Parathyroid adenoma (tissue), 2 donors: Measurements from ENCODE around the gene RAPGEF1.

ENCODE experiments used
- H2AFZ ChIP-seq: fragments of 300-600 bp; sonication (generic); one replicate; pipeline ENCODE4 v1.7.0; 2017; ENCODE audit warnings: antibody characterized with exemption, mild to moderate bottlenecking
- H3K27ac ChIP-seq: fragments of 300-600 bp; sonication (generic); one replicate; pipeline ENCODE4 v1.7.0; 2017
- H3K27me3 ChIP-seq: fragments of 300-600 bp; sonication (generic); one replicate; pipeline ENCODE4 v1.7.0; 2017; ENCODE audit warnings: low read length; ENCODE audit not compliant: control insufficient read depth, insufficient read depth
- H3K36me3 ChIP-seq: fragments of 300-600 bp; sonication (generic); one replicate; pipeline ENCODE4 v1.7.0; 2017; ENCODE audit warnings: low read length; ENCODE audit not compliant: control insufficient read depth, insufficient read depth
- H3K4me1 ChIP-seq: fragments of 300-600 bp; sonication (generic); one replicate; pipeline ENCODE4 v1.7.0; 2017; ENCODE audit warnings: control low read depth
- H3K4me2 ChIP-seq: fragments of 300-600 bp; sonication (generic); one replicate; pipeline ENCODE4 v1.7.0; 2017; ENCODE audit warnings: low read length
- H3K4me3 ChIP-seq: fragments of 300-600 bp; sonication (generic); one replicate; pipeline ENCODE4 v1.7.0; 2017; ENCODE audit warnings: low read depth, low read length
- H3K79me2 ChIP-seq: fragments of 300-600 bp; sonication (generic); one replicate; pipeline ENCODE4 v1.7.0; 2017; ENCODE audit warnings: control low read depth
- H3K9ac ChIP-seq: fragments of 300-600 bp; sonication (generic); one replicate; pipeline ENCODE4 v1.7.0; 2017; ENCODE audit warnings: mild to moderate bottlenecking
- H3K9me3 ChIP-seq: fragments of 300-600 bp; sonication (generic); one replicate; pipeline ENCODE4 v1.7.0; 2017; ENCODE audit warnings: low read length; ENCODE audit not compliant: control insufficient read depth
- CTCF ChIP-seq: fragments of 300-600 bp; sonication (generic); IDR thresholded peaks from one replicate; pipeline ENCODE4 v1.7.0; 2017; ENCODE audit warnings: antibody characterized with exemption, mild to moderate bottlenecking
- donor health status: primary hyperparathyroidism.

The RAPGEF1 gene

DNA sequence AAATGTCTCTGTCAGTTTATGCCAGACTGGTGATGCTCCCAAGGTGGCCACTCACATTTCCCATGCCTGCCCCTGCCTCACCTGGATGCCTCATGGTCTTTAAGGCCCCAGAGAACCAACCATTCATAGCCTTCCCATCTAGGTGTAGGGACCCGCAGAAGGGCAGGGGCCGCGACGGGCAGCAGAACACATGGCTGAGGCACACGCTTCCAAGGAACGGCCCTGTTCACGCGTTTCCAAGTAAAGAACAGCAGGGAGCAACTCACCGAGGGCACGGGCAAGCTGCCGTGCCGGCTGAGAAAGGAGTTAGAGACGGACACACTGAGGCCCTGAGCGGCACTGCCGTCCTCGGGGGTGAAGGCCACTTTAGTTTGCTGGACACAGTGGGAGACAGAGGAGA, 121.1 kb downstream of the RAPGEF1 start:
- Histone ChIP-seq H3K27ac (no peak overlapping the region), H3K4me1 (no peaks in the 10 kb centered on the region), H2AFZ (no peak overlapping the region), H3K4me3 (no peak overlapping the region), H3K79me2 (no peaks in the 10 kb centered on the region), H3K27me3 (no peaks in the 10 kb centered on the region), H3K9ac (no peak overlapping the region), H3K36me3 (no peaks in the 10 kb centered on the region), H3K4me2 (no peak overlapping the region), H3K9me3 (no peaks in the 10 kb centered on the region)
- no peak for TF ChIP-seq CTCF

- no peak overlapping the region for H3K9ac ChIP-seq
- no peaks in the 10 kb centered on the region for H3K4me1 ChIP-seq
- no peaks in the 10 kb centered on the region for H3K79me2 ChIP-seq
- H3K9me3 ChIP-seq, result no peaks in the 10 kb centered on the region
- no peak overlapping the region for H3K4me3 ChIP-seq
- H3K36me3 ChIP-seq, result no peaks in the 10 kb centered on the region
- no peak for TF ChIP-seq CTCF
- H3K27me3 ChIP-seq, result no peaks in the 10 kb centered on the region
- H3K27ac ChIP-seq, result no peak overlapping the region
- H3K4me2 ChIP-seq, result no peak overlapping the region
- H2AFZ ChIP-seq, result no peak overlapping the region
Measured at GRCh38 chr9:131618071-131618479, 121.8 kb downstream of the RAPGEF1 start.

DNA sequence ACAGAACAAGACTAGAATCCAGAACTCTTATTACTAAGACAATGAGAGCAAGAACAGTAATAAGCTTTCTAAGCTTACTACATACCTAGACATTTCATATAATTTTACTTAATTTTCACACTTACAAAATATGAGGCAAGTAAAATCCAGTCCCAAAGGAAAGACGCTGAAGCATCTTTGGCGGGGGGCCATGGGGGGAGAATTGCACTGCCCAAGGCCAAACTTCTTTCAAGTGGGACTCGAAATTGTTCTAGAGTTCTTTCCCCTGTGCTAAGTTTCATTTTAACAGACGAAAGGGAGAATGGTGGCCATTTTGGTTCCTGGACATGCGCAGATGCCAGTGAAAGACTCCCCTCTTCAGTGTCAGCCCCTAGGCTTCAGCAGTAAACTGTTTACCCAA, 122.3 kb downstream of the RAPGEF1 start:
- no peak overlapping the region for H3K27ac ChIP-seq
- no peaks in the 10 kb centered on the region for H3K36me3 ChIP-seq
- TF ChIP-seq CTCF, result no peak
- H3K4me1 ChIP-seq, result no peaks in the 10 kb centered on the region
- H3K9me3 ChIP-seq, result no peaks in the 10 kb centered on the region
- no peaks in the 10 kb centered on the region for H3K79me2 ChIP-seq
- H3K4me2 ChIP-seq, result no peak overlapping the region
- no peak overlapping the region for H2AFZ ChIP-seq
- H3K9ac ChIP-seq, result no peak overlapping the region
- H3K4me3 ChIP-seq, result no peak overlapping the region
- H3K27me3 ChIP-seq, result no peaks in the 10 kb centered on the region

- H3K4me3 ChIP-seq, result no peak overlapping the region
- no peaks in the 10 kb centered on the region for H3K27me3 ChIP-seq
- H3K36me3 ChIP-seq, result no peaks in the 10 kb centered on the region
- no peaks in the 10 kb centered on the region for H3K79me2 ChIP-seq
- H3K27ac ChIP-seq, result no peak overlapping the region
- no peak for TF ChIP-seq CTCF
- no peak overlapping the region for H2AFZ ChIP-seq
- H3K9ac ChIP-seq, result no peak overlapping the region
- H3K4me2 ChIP-seq, result no peak overlapping the region
- no peaks in the 10 kb centered on the region for H3K4me1 ChIP-seq
- H3K9me3 ChIP-seq, result no peaks in the 10 kb centered on the region
Measured at GRCh38 chr9:131616983-131617604, 122.8 kb downstream of the RAPGEF1 start.

DNA sequence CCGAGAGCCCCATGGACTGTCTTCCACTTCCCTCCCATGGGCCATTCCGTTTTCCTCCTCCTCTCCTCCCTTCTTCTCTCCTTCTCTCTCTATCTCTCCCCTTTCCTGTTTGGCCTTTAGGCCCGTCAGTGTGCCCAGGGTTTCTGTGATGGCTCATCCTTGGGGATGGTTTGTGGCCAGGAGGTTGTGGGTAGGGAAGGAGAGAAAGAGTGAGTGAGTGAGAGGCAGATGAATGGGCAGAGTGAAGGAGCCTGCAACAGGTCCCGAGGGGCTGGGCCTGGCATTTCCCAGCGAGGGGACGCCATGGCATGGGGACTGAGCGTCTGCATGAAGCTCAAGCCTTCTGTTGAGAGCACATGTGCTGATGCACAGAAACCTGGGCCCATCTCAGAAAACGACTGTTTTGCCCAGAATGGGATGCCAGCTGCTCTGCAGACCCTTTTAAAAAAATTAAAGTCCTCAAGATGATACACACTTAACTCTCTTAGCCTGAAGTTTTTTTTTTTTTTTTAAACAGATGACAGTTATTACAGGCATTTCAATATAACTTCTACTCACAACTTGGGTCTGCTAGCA, 125.4 kb downstream of the RAPGEF1 start:
- H3K9me3 ChIP-seq, result no peaks in the 10 kb centered on the region
- H3K36me3 ChIP-seq, result no peaks in the 10 kb centered on the region
- no peak for TF ChIP-seq CTCF
- no peaks in the 10 kb centered on the region for H3K4me1 ChIP-seq
- no peaks in the 10 kb centered on the region for H3K27me3 ChIP-seq
- H3K79me2 ChIP-seq, result no peaks in the 10 kb centered on the region
- no peak overlapping the region for H3K4me2 ChIP-seq
- H3K27ac ChIP-seq, result no peak overlapping the region
- H3K4me3 ChIP-seq, result no peak overlapping the region
- H2AFZ ChIP-seq, result no peak overlapping the region
- H3K9ac ChIP-seq, result no peak overlapping the region
